ENCODE data around the gene FREY1.
"Not testable (repeated sequence)": the region's sequence is repeated elsewhere in the genome, so short reads cannot be mapped to it uniquely, and the experiment has no call there.

FREY1 gene

DNA sequence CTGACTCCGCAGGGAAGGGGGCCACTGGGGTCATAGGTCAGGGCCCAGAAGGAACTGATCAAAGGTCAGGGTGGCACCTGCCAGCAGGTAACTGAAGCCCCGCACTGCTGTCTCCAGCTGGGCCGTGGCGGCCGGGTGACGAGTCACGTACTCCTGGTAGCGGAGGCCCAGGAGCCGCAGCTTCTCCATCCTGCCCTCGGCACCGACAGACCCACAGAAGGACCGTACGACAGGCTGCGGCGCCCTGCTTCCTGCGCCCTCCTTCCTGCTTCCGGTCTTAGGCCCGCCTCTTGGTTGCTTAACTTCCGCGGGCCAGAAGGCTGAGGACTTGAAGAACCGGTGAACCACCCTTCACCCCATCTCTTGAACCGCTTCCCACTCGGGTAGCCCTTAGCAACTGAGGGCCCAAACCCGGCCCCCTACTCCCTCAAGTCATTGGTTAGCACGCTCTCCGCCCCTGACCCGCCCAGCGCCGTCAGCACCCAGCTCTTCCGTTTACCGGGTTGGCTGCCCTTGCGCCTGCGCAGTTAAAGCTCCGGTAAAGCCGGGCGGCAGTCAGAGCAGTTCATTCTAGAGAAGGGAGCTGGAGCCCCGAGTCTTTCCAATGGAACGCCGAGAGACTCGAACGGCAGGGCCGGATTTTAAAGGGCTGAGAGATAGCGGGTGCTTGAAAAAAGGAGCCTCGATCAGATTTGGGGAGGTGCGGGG lies 10.7 kb upstream of the FREY1 start, which contains the start of gene PEX16:
PEX16 (minus strand) TSS at position 255 of the 708 bp plus-strand sequence; CDS start at position 189, 66 bp downstream.
- intact Hi-C loops (cut with DNase I) = no loop called here
- peak; percentile 94 to 99 (median 96) for DNase-seq

DNA sequence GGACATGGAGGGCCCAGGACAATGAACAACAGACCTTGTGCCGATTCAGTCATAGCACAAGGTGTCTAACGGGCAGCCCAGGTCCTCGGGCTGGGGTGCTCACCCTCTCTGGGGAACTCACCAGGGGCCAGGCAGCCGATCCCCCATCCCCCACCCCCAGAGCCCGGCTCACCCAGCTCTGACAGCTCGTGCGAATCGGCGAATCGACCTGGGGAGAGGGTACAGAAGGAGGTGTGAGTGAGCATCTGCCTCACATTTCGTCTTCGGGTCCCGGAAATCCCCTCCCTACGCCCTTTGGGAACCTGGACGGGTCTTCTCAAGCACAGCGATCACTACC lies 10.2 kb upstream of the FREY1 start:
- intact Hi-C loops (cut with DNase I) = no loop called here
- DNase-seq = peak in 3 of 10 donors; percentile 65 to 84 (median 71)

- DNase-seq = no peak
- intact Hi-C loops (cut with DNase I) = no loop called here
Observed at GRCh38 chr11:45915446-45915845, 8.4 kb upstream of the FREY1 start.

GRCh38 chr11:45913942-45914635 lies 7.0 kb upstream of the FREY1 start:
- DNase-seq = no peak
- intact Hi-C loops (cut with DNase I) = no loop called here

GRCh38 chr11:45913514-45913913 lies 6.4 kb upstream of the FREY1 start:
- intact Hi-C loops (cut with DNase I) = no loop called here
- DNase-seq = no peak

DNA sequence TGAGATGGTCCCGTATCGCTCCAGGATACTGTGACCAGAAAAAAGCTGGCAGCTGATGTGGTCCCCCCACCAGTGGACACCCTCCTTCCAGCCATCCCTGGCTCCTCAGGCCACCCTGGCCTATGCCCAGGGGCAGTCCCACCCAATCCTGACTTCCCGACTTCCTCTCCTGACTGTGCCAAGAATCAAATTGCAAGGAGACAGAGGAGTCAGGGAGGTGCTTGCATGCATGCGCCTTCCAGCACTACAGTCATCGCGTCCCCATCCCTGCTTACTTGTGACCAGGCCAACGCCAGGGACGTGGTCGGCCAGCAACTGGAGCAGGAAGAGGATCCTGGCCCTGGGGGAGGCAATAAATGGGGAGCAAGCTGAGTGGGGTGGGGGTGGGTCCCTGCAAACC lies 3.6 kb upstream of the FREY1 start:
- no peak for DNase-seq
- intact Hi-C loops (cut with DNase I) = no loop called here

- intact Hi-C loops (cut with DNase I) = no loop called here
- no peak for DNase-seq
Observed at GRCh38 chr11:45909594-45910475, 2.8 kb upstream of the FREY1 start.

- no peak for DNase-seq
- intact Hi-C loops (cut with DNase I) = no loop called here
Observed at GRCh38 chr11:45907911-45908370, 870 bp upstream of the FREY1 start.

GRCh38 chr11:45906096-45906682 lies 882 bp downstream of the FREY1 start:
- DNase-seq = no peak
- intact Hi-C loops (cut with DNase I) = no loop called here

DNA sequence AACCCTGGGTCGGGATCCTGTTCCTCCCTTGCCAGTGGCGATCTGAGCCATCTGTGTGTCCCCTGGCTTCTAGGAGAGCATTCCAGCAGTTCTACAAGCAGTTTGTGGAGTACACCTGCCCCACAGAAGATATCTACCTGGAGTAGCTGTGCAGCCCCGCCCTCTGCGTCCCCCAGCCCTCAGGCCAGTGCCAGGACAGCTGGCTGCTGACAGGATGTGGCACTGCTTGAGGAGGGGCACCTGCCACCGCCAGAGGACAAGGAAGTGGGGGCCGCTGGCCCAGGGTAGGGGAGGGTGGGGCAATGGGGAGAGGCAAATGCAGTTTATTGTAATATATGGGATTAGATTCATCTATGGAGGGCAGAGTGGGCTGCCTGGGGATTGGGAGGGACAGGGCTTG lies 1.5 kb downstream of the FREY1 start:
- DNase-seq; intact Hi-C loops (cut with DNase I): not testable (repeated sequence)

DNA sequence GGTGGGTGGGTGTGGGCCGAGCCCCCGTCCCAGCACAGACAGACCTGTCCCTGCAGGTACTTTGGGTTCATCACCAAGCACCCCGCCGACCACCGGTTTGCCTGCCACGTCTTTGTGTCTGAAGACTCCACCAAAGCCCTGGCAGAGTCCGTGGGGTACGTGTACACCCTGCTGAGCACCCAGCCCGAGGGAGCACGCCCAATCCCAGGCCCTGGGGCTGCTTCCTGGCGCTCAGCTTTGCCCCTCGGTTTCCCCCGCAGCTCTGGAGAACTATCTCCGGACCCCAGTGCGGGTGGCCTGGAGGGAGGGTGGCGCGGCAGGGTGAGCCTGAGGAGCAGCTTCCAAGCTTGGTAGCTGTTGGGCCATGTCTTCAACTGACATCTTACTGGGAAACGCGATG lies 2.0 kb downstream of the FREY1 start:
- intact Hi-C loops (cut with DNase I) = no loop called here
- no peak for DNase-seq

DNA sequence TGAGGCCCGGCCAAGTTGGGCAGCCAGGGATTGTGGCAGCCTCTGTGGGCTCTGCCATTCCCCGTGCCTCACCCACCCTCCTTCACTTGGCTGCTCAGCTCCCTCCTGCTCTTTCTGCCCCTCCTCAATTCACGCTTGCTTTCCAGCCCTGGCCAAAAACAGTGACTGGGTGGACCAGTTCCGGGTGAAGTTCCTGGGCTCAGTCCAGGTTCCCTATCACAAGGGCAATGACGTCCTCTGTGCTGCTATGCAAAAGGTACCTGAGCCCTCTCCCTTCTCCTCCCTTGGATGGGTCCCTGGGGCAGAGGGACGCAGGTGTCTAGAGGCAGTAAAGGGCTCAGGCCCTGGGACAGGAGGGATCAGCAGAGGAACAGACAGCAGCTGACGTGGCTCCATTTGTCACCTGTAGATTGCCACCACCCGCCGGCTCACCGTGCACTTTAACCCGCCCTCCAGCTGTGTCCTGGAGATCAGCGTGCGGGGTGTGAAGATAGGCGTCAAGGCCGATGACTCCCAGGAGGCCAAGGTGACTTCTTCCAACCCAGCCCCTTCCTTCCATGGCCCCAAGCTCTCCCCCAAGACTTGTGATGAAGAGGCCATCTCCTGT lies 2.7 kb downstream of the FREY1 start:
- no peak for DNase-seq
- intact Hi-C loops (cut with DNase I) = no loop called here

DNA sequence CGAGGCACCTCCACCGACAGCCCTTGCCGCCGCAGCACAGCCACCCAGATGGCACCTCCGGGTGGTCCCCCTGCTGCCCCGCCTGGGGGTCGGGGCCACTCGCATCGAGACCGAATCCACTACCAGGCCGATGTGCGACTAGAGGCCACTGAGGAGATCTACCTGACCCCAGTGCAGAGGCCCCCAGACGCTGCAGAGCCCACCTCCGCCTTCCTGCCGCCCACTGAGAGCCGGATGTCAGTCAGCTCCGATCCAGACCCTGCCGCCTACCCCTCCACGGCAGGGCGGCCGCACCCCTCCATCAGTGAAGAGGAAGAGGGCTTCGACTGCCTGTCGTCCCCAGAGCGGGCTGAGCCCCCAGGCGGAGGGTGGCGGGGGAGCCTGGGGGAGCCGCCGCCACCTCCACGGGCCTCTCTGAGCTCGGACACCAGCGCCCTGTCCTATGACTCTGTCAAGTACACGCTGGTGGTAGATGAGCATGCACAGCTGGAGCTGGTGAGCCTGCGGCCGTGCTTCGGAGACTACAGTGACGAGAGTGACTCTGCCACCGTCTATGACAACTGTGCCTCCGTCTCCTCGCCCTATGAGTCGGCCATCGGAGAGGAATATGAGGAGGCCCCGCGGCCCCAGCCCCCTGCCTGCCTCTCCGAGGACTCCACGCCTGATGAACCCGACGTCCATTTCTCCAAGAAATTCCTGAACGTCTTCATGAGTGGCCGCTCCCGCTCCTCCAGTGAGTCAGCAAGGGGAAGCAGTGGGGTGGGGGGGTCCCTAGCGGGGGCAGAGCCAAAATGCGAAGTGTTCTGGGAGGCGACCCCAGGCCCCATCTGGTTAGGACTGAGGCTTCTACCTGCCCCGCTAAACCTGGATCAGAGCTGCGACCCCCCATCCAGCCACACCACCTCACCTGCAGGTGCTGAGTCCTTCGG lies 4.4 kb downstream of the FREY1 start:
- no peak for DNase-seq

GRCh38 chr11:45901626-45902025 lies 5.4 kb downstream of the FREY1 start:
- intact Hi-C loops (cut with DNase I) = no loop called here

More for the DNA sequence above, 4.4 kb downstream of the FREY1 start:
- intact Hi-C loops (cut with DNase I) = no loop called here

DNA sequence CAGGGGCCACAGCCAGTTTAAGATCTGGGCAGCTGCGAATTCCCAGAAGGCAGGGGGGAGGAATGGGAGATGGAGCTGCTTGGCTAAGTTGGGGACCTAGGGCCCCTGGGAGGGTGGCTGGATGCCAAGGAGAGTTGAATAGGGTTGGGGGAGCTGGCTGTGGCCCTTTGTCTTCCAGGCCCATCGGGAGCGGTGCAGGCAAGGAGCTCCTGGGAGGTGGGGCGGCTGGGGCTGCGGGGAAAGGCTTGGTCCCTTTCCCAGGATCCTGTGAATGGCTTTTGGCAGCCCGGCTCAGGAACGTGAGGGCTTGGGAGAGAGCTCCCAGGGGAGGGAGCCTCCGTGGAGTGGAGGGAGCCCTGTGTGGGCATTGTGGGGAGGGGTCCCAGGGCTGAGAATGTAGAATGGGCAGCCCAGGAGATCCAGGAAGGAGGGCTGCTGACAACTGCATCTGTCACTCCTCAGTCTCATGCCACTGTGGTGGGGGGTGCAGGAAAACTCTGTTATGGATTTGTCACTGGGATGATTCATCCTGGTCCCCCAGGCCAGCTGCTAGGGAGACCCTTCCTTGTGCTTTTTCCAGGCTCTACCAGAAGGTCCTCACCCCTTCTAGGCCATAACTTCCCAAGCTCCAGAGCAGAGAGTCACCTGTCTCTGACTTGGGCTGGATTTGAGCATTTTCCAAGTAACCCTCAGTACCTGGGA lies 6.0 kb downstream of the FREY1 start:
- intact Hi-C loops (cut with DNase I) = no loop called here
- peak in 9 of 10 donors; percentile 50 to 94 (median 68) for DNase-seq

More at GRCh38 chr11:45901626-45902025, 5.4 kb downstream of the FREY1 start:
- DNase-seq = peak; percentile 71 to 98 (median 85)

GRCh38 chr11:45900175-45900800 lies 6.8 kb downstream of the FREY1 start:
- intact Hi-C loops (cut with DNase I) = not testable (repeated sequence)

DNA sequence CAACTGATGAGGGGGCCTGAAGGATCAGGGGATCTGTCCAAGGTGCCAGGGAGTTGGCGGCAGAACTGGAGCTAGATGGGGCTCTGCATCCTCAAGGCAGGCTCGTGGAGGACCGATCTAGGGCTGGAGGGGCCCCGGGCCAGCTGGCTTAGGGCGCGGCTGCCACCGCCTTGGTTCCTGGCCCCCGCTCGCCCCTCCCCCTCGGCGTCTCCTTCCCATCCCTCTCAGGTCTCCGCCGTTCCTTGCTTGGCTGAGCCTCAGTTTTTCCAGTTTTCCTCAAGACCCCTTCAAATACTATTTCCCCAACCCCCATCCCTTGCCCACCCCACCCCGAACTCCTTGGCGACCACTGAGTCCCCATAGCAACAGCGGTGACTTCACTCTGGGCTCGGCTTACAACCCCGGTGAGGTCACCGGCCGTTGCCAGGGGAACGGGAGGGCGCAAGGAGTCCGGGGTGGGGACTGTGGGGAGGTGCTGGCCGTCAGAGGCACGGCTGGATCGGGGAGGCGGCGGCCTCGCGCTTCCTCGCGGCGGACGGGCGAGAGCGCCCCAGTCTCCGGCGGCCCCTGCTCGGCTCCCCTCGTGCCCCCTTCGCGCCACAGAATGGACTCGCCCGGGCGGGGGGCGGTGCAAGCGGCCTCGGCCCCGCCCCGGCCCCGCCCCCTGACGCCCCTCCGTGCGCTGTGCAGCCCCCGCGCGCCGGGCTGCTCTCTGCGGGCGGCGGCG lies 7.5 kb downstream of the FREY1 start:
- DNase-seq = peak; percentile 86 to 99 (median 91)
- intact Hi-C loops (cut with DNase I) = loop anchor here (2.0 to 10.0 kb wide), 2 partner anchors 15 to 55 kb away; partner anchors contain the start of genes CRY2 and MAPK8IP1

More at GRCh38 chr11:45900175-45900800, 6.8 kb downstream of the FREY1 start:
- peak in 1 of 10 donors; percentile 82 for DNase-seq
